GM12874 (cell line): ENCODE measurements around the gene TMEM9.

ENCODE experiments used
- CTCF ChIP-seq: IDR thresholded peaks from 2 replicates; pipeline ENCODE4 v1.5.1; 2011; ENCODE audit warnings: low read depth, mild to moderate bottlenecking, control low read depth, low read length, moderate library complexity; ENCODE audit not compliant: insufficient read depth

The TMEM9 gene

DNA sequence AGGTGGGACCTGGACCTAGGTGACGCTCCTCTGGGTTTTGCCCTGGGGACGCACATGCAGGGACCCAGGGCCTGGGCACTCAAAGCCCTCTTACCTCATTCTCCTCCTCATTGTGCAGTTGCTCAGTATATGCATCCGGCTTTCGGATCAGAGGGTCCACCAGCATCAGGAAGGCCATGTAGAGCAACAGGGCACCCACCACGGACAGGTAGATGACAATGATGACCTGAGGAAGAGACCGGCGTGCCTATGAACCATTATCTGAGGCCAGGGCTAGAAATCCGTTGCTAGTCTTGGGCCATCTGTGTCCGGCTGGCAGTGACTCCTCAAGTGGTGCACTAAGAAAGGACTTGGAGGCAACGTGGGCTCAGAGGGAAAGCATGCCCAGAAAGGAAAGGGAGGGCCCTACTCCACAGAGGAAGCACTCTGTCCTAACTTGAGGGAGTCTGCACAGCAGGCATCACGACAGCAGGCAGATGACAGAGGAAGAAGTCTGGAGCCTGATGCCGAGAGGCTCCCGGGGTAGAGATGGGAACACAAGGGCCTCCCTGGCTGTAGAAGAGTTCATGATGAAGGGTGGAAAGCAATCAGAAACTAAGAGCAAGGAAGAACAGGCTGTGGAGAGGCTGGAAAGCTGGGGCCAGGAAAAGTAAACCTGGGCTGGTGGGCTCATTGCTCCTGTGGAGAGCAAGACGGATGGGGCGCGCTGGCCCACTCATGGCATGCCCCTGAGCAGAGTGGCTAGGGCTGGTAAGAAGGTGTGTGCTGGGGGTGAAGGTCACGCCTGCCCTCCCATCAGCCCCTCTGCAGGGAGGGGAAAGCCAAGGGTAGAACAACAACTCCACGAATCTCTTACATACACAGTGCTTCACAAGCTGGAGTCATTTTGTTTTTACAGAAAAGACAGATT, 10.3 kb downstream of the TMEM9 start:
- no peak for TF ChIP-seq CTCF

GRCh38 chr1:201142849-201143725, 11.2 kb downstream of the TMEM9 start:
- TF ChIP-seq CTCF: no peak

DNA sequence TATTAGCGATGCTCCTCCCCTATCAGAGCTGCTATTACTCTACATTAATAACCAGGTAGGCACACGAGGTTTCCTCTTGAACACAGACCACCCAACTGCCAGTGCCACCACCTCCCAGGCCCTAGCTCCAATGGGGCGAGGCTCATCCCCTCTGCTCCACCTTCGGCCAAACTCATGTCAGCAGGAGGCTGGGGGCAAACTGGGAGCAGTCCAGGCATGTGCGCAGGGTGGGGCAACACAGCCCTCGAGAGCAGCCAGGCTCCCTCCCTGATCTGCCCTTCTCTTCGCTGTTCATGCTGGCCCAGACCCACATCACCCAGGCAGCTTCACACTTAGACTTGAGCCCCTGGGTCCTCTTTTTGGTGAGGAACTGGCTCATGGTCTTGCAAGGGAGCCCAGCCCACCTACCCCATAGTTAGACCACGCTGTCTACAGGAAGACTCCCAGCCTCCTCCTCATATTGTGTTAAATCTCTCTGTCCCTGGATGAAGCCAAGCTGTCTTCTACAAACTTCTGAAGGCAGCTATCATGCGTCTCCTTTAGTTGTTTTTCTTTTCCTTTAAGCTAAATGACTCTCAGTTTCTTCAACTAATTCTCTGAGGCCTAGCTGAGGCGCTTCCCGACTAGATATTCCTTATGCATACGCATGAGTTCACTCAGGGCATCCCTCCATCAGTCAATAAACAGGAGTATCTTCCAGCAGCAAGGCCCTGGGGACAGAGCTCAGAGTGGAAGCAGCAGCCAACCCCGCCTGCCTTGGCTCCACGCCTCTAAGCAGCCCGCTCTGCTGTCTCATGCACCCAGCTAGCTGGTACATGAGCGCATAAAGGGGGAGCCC, 12.0 kb downstream of the TMEM9 start:
- TF ChIP-seq CTCF: no peak

- no peak for TF ChIP-seq CTCF
These were observed 12.9 kb downstream of the TMEM9 start for GRCh38 chr1:201141418-201141817.

DNA sequence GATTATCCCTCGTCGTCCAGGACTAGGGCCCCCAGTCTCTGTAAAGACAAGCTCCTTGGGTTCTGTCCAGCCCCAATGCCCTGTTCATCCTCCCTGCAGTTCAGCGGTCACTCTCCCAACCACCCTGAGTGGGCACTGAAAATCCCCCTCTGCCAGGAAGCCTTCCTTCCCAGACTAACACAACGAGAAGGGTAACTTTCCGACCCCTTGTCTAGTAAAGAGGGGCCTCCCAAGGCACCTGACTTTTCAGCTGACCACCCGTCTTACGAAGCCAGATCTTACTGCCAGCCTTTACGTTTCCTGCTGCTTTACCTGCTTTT, 13.4 kb downstream of the TMEM9 start:
- no peak for TF ChIP-seq CTCF

DNA sequence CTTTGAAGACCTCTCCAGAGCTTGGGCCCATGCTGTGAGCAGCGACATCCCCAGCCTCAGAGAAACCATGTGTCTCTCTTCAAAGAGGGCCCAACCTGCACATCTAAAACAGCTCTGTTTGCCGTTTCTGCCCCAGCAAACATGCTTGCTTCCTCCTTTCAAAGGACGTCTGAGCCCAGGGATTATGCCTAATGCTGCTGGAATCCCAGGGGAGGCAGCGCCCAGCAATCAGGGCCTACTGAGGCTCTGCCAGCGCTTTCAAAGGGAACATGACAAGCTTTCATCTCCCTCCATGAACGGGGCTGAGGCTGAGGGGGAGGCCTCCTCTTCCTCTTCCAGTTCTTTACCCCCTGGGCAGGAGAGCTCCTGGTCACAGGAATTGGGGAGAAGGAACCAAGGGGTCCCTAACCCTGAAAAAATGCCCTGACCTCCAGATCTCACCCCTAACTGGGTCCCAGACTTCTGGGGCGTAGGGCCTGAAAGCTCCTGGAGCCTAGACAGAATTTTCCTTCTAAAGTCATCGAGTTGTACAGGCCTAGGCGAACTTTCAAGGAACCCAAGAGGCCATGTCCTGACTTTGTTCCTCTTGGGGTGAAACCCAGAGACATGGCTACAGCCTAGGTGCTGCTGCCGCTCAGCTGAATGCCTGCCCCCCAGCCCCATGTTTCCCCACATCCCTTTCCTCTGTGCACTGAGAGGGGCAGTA, 13.9 kb downstream of the TMEM9 start:
- no peak for TF ChIP-seq CTCF
